ENCODE data around the gene KRTDAP.

KRTDAP gene

DNA sequence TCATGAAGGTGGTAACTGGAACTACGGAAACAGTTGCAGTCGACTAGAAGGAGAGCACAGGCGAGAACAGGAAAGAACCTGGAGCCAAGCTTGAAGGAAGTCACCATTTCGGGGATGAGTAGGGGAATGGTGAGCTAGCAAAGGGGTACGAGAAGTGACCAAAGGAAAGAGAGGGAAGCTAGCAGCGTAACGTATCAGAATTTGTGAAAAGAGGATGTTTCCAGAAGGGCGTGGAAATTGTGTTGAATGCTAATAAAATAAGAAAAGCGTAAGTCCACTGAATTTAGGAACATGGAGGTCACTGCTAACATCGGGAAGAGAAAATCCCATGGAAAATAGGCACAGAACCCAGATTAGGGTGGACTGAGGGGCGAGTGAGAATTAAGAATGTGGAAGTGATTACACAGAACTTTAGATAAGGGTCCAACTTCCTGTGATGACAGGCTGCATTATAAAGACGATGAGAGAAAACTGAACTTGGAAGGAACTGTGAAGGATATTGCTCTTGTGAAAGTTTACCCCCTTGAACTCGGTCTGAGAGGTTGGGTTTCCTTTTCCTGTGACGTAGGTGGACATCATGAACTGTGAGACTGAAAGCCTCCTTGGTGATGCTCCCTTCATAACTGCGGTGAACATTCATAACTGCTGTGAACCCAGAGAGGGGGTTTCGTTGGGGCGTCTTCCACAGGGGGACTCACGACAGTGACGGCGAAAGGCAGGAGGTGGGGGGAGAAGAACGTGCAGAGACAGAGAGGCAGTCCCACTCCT, 44.3 kb downstream of the KRTDAP start:
- TF ChIP-seq, protein P1, sequence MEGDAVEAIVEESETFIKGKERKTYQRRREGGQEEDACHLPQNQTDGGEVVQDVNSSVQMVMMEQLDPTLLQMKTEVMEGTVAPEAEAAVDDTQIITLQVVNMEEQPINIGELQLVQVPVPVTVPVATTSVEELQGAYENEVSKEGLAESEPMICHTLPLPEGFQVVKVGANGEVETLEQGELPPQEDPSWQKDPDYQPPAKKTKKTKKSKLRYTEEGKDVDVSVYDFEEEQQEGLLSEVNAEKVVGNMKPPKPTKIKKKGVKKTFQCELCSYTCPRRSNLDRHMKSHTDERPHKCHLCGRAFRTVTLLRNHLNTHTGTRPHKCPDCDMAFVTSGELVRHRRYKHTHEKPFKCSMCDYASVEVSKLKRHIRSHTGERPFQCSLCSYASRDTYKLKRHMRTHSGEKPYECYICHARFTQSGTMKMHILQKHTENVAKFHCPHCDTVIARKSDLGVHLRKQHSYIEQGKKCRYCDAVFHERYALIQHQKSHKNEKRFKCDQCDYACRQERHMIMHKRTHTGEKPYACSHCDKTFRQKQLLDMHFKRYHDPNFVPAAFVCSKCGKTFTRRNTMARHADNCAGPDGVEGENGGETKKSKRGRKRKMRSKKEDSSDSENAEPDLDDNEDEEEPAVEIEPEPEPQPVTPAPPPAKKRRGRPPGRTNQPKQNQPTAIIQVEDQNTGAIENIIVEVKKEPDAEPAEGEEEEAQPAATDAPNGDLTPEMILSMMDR (conservative IDR thresholded peaks at IDR 0.05; ENCODE audit: low read depth, low read length): no peak
- no peaks in the 10 kb centered on the region for H3K36me3 ChIP-seq (ENCODE audit: insufficient read depth)
- no peak overlapping the region for H2AFZ ChIP-seq (ENCODE audit: low read depth)
- H3K4me2 ChIP-seq: no peak overlapping the region
- H4K20me1 ChIP-seq (ENCODE audit: insufficient read depth): no peaks in the 10 kb centered on the region
- no peaks in the 10 kb centered on the region for H3K4me1 ChIP-seq (ENCODE audit: low read depth, poor library complexity, severe bottlenecking)
- no peak overlapping the region for H3K4me3 ChIP-seq (IDR thresholded peaks at IDR 0.05; ENCODE audit: insufficient read depth, low read depth, low read length)
- peaks cover 52% of the 10 kb centered on the region for H3K27me3 ChIP-seq (ENCODE audit: insufficient read depth, low read depth)
- H3K79me2 ChIP-seq (ENCODE audit: insufficient read depth, low read depth): no peaks in the 10 kb centered on the region
- H3K27ac ChIP-seq: no peak overlapping the region
- no peak overlapping the region for H3K9ac ChIP-seq

DNA sequence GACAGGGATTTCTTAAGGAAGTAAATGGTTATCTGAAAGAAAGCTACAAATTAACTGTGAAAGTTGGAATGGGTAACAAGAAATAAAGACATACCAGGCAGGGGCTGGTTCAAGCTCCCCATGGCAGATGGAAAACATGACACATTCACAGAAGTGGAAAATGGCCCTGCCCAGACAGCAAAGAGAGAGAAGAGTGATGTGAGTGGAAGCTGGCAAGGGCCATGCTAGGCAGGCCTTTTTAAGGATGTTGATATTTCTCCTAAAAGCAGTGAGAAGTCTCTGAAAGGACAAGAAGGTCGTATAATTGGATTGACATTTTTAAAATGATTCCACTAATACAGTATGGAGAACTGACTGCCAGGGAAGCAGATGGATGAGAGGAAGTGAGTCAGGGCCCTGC, 45.5 kb downstream of the KRTDAP start:
- H3K79me2 ChIP-seq (ENCODE audit: insufficient read depth, low read depth): no peaks in the 10 kb centered on the region
- no peak overlapping the region for H2AFZ ChIP-seq (ENCODE audit: low read depth)
- H3K27ac ChIP-seq: no peak overlapping the region
- H3K4me2 ChIP-seq: no peak overlapping the region
- TF ChIP-seq, protein P1 (conservative IDR thresholded peaks at IDR 0.05; ENCODE audit: low read depth, low read length): no peak
- H4K20me1 ChIP-seq (ENCODE audit: insufficient read depth): no peaks in the 10 kb centered on the region
- no peaks in the 10 kb centered on the region for H3K4me1 ChIP-seq (ENCODE audit: low read depth, poor library complexity, severe bottlenecking)
- H3K4me3 ChIP-seq (IDR thresholded peaks at IDR 0.05; ENCODE audit: insufficient read depth, low read depth, low read length): no peak overlapping the region
- H3K9ac ChIP-seq: no peak overlapping the region
- peaks cover 43% of the 10 kb centered on the region for H3K27me3 ChIP-seq (ENCODE audit: insufficient read depth, low read depth)
- no peaks in the 10 kb centered on the region for H3K36me3 ChIP-seq (ENCODE audit: insufficient read depth)

DNA sequence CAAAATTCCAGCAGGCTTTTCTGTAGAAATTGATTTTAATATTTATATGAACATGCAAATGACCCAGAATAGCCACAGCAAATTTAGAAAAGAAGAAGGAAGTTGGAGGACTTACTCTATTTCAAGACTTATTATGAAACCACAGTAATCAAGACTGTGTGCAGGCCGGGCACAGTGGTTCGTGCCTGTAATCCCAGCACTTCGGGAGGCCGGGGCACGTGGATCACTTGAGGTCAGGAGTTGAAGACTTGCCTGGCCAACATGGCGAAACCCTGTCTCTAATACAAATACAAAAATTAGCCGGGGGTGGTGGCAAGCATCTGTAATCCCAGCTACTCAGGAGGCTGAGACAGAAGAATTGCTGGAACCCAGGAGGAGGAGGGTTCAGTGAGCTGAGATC, 48.2 kb downstream of the KRTDAP start:
- no peak overlapping the region for H3K4me2 ChIP-seq
- H3K27me3 ChIP-seq (ENCODE audit: insufficient read depth, low read depth): peaks cover 45% of the 10 kb centered on the region; the same call in 1 of the 2 replicates
- no peak overlapping the region for H3K9ac ChIP-seq
- no peak overlapping the region for H3K27ac ChIP-seq
- no peaks in the 10 kb centered on the region for H3K79me2 ChIP-seq (ENCODE audit: insufficient read depth, low read depth)
- no peaks in the 10 kb centered on the region for H3K4me1 ChIP-seq (ENCODE audit: low read depth, poor library complexity, severe bottlenecking)
- TF ChIP-seq, protein P1 (conservative IDR thresholded peaks at IDR 0.05; ENCODE audit: low read depth, low read length): no peak
- no peaks in the 10 kb centered on the region for H3K36me3 ChIP-seq (ENCODE audit: insufficient read depth)
- no peak overlapping the region for H3K4me3 ChIP-seq (IDR thresholded peaks at IDR 0.05; ENCODE audit: insufficient read depth, low read depth, low read length)
- H2AFZ ChIP-seq (ENCODE audit: low read depth): no peak overlapping the region
- no peaks in the 10 kb centered on the region for H4K20me1 ChIP-seq (ENCODE audit: insufficient read depth)

DNA sequence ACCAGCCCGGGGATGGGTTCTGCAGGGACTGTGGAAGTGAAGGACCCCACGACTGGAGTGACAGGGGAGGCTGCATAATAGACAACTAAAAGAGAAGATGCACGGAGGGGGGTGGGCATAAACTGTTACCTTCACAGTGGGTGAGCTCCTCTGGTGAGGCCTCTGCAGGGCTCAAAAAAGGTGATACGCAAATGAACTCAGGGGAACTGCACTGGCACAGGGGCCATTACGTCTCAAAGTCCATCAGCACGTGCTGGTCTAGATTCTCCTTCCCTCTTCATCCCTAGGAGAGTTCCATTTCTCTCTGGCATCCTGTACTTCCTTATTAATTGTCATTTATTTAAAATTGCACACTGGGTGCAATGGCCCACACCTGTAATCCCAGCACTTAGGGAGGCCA, 50.3 kb downstream of the KRTDAP start:
- Histone ChIP-seq H4K20me1 (ENCODE audit: insufficient read depth) (no peaks in the 10 kb centered on the region), H3K27ac (no peak overlapping the region), H2AFZ (ENCODE audit: low read depth) (no peak overlapping the region), H3K9ac (no peak overlapping the region), H3K4me3 (IDR thresholded peaks at IDR 0.05; ENCODE audit: insufficient read depth, low read depth, low read length) (no peak overlapping the region), H3K79me2 (ENCODE audit: insufficient read depth, low read depth) (no peaks in the 10 kb centered on the region), H3K27me3 (ENCODE audit: insufficient read depth, low read depth) (peaks cover 35% of the 10 kb centered on the region; the same call in 1 of the 2 replicates), H3K36me3 (ENCODE audit: insufficient read depth) (no peaks in the 10 kb centered on the region), H3K4me1 (ENCODE audit: low read depth, poor library complexity, severe bottlenecking) (no peaks in the 10 kb centered on the region), H3K4me2 (no peak overlapping the region)
- TF ChIP-seq, protein P1 (conservative IDR thresholded peaks at IDR 0.05; ENCODE audit: low read depth, low read length): no peak
